GM21381 (cell line): Measurements from ENCODE around the gene BBS1.

ENCODE experiments used
- ATAC-seq: cut with Tn5 transposase; IDR thresholded peaks from one replicate; pipeline ENCODE4 v1.9.1; 2021; ENCODE audit warnings: mild to moderate bottlenecking, moderate library complexity; ENCODE audit not compliant: unreplicated experiment

Gene BBS1

DNA sequence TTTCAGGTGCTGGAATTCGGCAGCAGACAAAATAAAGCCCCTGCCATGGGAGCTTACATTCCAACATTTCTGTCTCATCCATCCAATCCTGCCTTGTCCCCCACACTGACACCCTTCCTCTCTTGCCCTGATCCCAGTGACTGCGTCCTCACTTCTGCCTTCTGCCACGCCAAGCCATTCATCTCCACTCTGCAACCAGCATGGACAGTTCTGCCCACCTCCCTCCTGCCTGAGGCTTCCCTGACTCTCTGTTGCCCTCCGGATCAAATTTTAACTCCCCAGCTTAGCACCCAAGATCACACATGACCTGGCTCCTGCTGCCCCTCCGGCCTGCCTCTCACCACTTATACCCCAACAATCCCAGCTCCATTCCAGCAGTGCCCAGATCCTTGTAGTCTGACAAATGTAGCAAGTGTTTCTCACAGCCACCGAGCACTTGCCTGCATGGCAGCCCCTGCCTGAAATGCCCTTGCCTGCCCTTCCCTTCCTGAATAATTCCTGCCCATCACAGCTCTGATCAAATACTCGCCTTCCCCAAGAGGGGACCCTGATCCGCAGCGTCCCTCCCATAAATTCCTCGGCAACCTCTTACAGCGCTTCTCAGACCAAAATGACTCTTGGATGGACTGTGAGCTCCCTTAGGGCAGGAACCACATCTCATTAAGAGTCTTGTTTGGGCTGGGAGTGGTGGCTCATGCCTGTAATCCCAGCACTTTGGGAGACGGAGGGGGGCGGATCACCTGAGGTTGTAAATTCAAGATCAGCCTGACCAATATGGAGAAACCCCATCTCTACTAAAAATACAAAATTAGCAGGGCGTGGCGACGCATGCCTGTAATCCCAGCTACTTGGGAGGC lies 38.6 kb downstream of the BBS1 start:
- no peak for ATAC-seq

DNA sequence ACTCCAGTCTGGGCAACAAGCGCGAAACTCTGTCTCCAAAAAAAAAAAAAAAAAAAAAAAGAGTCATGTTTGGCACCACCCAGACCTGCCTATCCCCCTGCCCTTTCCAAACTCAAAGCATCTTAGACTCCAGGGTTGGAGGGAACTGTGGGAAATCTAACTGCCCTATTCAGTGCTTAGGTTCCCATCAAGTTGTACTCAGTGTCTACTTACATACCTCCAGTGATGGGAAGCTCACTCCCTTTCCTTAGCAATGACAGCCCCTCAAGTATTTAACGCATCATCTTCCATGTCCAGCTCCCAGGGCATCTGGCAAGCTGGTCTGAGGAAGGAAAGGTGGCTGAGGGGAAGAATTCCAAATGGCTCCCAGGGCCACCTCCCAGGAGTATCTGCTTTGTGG lies 39.3 kb downstream of the BBS1 start:
- ATAC-seq: no peak

DNA sequence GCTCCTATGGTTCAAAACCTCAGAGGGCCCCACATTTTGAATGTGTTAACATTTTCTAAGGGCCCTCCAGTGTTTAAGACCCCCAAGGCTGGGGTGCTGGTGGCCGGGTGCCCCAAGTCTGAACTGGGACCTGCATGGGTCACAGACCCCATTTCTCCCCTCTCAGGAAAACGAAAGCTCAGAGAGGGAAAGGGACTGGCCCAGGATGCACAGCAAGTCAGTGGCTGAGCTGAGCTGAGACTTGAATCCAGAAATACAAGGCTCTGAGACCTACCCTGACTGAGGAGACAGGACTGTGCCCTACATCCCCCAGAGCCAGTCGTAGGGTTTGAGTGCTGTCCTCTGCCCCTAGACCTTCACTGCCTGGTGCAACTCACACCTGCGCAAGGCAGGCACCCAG lies 40.5 kb downstream of the BBS1 start:
- ATAC-seq: no peak

DNA sequence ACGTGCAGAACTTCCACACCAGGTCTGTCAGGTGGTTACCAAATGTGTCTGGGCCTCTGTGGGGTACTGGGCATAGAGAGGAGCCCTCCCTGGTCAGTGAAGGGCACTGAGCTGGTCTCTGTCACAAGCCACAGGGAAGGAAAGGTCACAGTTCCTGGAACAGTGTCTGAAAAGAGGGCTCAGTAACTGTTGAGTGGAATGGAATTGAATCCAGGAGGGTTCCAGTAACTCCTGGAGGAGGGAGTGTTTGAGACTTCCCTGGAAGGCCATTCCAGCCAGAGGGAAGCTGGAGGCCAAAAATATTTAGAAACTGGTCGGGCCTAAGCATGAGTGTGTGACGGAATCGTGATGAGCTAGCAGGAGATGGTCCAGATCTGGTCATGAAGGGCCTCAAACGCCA lies 44.2 kb downstream of the BBS1 start:
- ATAC-seq: no peak

DNA sequence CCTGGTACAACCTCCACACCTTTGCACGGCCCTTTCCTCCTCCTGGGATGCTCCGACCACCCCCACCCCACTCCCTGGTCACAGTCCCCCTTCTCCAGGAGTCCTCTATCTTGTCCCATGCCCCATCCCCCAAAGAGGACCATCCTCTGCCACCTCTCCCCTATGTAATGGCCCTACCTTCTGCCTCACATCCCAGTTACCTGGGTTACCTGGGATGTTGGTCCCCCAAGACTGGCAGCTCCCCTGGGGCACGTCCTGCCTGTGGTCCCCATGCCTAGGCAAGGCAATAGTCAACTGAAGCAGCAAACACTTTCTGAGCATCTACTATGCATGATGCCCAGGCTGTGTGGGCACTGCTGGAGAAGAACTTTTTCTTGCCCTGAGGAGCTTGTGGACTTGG lies 45.0 kb downstream of the BBS1 start:
- no peak for ATAC-seq

DNA sequence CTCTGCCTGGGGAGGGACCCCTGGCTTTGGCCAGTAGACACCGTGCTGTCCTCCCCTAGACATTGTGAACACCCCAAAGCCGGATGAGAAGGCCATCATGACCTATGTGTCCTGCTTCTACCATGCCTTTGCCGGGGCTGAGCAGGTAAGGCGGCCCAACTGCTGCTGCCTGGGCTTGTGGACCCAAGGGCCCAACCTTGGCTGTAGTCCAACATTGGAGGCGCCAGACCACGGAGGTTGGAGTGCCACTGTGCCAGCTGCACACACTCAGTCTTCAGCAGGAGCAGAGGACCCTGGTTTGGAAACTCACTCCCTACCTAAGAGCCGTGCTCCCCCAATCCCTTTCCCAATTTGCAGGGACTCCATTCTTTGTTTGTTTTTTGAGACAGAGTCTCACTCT lies 45.7 kb downstream of the BBS1 start:
- ATAC-seq: no peak

DNA sequence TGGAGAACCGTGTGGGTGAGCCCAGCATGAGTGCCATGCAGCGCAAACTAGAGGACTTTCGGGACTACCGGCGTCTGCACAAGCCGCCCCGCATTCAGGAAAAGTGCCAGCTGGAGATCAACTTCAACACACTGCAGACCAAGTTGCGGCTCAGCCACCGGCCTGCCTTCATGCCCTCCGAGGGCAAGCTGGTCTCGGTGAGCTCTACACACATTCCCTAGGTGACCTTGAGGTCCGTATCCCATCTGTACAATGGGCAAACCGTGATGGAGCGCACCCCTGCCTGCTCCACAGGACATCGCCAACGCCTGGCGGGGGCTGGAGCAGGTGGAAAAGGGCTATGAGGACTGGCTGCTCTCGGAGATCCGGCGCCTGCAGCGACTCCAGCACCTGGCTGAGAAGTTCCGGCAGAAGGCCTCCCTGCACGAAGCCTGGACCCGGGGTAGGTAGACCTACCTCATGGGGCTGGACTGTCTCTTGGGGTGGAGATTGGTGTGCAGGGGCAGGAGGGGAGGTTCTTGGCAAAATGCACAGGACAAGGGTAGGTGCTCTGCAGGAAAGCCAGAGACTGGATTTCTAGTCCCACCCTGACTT lies 47.4 kb downstream of the BBS1 start:
- no peak for ATAC-seq

DNA sequence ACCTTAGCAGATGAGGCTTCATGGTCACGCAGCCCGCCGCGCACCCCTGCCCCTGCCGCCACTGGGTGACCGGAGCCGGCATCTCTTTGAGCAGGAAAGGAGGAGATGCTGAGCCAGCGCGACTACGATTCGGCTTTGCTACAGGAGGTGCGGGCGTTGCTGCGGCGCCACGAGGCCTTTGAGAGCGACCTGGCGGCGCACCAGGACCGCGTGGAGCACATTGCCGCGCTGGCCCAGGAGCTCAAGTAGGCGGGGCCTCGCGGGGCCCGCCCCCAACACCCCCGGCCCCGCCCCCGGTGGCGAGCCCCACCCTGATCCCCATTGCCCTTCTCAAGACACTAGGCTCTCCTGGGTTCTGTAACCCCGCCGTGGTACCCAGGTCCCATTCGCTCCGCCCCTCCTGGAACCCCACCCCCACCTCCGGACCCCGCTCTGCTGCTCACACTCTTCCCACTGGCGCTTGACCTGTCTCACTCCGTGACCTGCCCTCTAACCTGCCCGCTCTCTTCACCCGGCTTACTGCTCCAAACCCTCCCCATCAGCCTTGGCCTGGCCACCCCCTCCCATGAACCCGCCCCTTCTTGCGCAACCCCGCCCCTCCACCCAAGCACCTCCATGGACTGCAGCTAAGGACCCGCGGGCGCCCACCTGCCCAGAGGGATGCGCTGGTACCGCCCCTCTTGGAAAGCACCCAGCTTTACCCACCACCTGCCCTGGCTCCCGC lies 48.9 kb downstream of the BBS1 start:
- no peak for ATAC-seq

DNA sequence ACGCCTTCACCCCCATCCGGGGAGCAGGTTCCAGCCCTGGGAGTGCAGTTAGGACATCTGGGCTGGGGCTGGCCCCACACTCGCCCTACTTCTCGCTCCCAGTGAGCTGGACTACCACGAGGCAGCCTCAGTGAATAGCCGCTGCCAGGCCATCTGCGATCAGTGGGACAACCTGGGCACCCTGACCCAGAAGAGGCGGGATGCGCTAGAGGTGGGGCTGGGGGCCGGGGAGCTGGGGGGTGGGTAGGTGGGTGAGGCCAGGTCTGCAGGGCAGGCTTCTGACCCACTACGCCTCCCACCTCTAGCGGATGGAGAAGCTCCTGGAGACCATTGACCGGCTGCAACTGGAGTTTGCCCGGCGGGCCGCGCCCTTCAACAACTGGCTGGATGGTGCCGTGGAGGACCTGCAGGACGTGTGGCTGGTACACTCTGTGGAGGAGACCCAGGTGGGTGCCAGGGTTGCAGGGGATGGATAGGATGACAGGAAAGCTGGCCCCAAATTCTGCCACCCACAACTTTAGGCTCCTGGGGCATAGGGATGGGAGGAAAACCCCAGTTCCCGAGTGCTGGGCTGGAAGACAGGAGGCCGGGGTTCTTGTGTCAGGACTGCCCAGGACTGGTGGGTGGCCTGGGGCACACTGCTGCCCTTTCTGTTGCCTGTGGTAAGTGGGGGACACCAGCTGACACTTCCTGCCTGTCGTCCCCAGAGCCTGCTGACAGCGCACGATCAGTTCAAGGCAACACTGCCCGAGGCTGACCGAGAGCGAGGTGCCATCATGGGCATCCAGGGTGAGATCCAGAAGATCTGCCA lies 49.6 kb downstream of the BBS1 start:
- ATAC-seq: no peak

DNA sequence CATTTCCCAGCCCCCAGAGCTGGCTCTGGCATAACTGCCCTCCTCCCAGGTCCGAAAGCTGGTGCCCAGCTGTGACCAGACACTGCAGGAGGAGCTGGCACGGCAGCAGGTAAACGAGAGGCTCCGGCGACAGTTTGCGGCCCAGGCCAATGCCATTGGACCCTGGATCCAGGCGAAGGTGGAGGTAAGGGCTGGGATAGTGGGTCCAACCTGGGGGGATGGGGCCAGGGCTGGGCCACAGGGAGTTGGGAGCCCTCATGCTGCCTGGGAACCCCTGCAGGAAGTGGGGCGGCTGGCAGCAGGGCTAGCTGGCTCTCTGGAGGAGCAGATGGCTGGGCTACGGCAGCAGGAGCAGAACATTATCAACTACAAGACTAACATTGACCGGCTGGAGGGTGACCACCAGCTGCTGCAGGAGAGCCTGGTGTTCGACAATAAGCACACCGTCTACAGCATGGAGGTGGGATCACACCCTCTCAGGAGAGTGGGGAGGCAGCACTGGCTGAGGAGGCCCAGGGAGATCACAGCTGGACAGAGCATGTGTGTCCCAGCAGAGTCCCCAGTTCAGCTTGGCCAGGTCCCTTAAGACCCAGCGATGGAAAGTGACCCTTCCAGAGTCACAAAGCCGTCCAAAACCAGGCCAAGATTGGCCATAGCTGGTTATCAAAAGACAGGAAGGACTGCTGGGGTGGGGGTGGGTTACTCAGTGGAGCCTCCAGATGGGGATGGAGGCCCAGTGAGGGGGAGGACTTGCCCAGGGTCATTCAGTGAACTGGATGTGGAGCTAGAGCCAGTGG lies 50.9 kb downstream of the BBS1 start:
- no peak for ATAC-seq

DNA sequence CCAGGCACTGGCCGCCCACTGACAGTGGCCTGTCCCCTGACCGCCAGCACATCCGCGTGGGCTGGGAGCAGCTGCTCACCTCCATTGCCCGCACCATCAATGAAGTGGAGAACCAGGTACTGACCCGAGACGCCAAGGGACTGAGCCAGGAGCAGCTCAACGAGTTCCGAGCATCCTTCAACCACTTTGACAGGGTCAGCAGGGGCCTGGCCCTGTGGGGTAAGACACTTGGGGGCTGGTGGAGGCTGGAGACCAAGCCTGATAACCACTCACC lies 51.5 kb downstream of the BBS1 start:
- no peak for ATAC-seq

DNA sequence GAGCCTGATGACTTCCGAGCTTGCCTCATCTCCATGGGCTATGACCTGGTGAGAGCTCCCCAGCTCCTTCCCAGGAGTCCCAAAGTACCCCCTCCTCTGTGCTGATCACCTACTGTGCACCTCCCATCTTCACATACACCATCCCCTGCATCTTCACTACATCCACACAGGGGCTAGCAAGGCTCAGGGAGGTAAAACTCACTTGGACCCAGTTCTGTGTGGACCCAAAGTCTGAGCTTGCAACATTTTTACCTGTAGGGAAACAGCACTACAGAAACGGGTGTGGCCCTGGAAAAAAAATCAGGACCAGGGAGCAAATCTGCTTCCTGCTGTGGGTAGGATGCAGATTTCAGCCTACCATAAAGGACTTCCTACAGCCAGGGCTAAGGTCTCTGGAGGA lies 51.8 kb downstream of the BBS1 start:
- ATAC-seq: no peak

DNA sequence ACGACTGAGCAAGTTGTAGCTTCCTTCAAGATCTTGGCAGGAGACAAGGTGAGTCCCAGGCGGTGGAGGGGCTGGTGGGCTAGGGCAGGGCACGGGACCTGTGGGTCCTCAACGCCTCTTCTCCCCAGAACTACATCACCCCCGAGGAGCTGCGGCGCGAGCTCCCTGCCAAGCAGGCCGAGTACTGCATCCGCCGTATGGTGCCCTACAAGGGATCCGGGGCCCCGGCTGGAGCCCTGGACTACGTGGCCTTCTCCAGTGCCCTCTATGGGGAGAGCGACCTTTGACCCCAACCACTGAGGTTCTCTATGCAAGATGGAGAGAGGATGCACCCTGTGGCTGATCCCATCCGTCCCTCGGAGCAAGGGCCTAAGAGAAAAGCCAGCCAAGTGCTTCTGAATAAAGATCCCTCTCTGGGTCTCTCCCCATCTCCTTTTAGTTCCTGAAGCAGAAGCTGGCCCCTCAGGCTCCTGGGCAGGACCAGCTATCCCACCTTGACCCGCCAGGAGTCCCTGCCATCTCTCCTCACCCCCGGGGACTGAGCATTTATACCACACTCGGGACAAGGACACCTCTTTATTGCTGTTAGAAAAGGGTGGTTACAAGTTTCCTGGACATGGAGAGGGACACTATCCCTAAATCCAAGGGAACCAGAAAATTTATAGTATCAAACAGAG lies 52.6 kb downstream of the BBS1 start:
- ATAC-seq: no peak

DNA sequence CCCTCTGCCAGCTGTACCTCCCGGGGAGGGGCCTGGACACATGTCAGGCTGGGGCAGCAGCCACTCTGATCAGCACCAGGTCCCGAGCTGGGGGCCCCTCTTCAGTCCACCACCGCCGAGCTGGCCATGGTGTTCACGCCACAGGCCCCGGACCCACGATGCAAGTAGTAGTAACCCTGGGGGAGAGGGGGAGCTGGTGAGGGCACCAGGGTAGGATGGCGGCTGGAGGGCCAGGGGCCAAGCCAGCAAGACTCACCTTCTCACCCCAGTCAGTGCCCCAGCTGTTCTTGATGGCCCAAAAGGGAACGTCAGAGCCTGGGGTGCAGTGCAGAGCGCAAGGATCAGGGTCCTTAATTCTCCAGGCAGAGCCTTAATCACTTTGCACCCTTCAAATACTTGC lies 53.4 kb downstream of the BBS1 start:
- no peak for ATAC-seq

DNA sequence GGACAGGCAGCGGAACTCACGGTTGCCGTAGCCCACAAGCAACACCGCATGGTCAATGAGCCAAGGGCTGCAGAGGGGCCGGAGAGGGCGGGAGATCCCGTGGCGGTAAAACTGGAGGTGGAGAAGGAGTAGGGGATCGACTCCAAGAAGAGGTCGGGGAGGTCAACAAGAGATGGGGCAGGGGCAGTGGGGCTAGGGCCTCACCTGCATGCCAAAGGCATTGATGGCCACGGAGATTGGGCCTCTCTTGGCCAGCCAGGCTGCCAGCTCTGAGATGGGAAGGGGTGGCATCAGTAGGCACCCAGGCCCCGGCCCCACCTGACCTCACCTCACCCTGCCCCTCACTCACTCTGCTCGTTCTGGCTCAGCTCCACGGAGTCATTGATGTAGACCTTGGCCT lies 54.1 kb downstream of the BBS1 start:
- ATAC-seq: no peak

DNA sequence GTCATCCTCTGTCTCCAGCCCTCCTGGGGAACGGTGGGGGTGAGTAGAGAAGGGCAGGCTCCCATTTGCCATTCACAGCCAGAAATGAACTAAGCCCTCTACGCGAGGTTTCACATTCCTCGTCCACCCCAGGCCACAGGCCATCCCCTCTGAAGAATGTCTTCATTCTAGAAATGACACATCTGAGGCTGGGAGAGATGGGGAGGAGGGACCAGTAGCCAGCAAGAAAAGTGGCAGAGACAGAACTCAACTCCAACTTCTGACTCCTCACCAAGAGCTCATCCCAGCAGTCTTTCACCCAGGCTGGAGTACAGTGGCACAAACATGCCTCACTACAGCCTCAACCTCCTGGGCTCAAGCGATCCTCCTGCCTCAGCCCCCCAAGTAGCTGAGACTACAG lies 54.5 kb downstream of the BBS1 start:
- ATAC-seq: no peak

DNA sequence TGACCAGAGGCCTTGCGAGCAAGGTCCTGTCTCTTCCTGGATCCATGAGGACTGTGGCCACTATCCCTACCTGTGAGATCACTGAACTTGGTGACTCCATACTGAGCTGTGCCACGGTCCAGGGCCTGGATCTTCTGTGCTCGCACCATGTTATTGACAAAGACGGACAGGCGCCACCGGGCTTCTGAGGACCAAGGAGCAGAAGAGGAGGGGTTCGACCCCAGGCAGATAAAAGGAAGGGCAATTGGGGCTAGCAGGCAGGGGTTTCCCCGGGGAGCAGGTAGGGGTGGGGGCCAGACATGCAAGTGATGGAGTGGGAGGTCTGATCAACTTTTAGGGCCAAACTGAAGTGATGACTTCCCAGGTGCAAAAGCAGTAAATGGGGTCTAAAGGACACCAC lies 55.8 kb downstream of the BBS1 start:
- ATAC-seq: no peak

DNA sequence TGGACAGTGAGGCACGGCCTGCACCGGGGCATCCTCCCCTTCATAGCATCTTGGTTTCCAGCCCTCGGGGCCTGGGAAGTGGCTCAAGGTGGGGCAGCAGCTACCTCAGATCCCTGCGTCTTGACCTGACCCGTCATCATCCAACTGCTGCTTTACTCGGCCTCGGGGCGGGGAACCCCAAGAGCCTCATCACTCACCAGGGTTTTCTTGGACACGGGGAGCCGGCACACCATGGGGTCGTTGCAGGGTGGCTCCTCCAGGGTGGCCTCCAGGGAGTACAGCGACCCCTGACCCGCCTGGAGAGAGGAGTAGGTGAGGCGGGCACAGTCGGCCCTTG lies 57.3 kb downstream of the BBS1 start:
- no peak for ATAC-seq

DNA sequence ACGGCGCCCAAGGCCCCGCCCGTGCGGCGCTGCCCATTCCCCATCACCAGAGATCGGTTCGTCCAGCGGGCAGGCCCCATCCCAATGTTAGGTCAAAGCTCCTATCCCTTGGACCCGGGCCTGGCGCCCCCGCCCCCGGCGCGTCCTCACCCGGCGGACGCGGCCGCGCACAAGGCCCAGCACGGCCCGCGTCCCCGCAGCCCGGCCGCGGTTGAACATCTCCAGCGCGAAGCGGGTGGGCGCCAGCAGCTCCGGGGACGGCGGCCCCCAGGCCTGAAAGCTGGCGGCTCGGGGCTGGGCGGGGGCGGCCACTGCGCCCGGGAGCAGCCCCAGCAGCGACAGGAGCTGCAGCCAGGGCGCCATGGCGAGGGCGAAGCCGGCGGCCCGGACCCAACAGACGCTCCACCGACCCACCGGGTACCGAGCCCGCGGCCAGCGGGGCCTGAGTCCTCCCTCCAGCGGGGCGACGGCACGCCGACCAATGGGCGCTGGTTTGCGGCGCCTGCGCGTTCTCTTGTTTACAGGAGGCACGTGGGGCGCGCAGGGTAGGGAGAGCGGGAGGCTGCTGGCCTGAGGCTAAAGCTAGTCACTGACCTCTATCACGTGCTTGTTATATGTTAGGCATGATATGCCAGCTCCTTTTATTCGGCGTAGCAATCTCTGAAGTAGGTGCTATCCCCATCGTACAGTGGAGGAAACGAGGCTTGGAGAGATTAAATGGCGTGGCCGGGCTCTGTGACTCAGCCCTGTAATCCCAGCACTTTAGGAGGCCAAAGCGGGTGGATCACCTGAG lies 57.9 kb downstream of the BBS1 start, which contains the start of gene CTSF:
Gene CTSF (minus strand): TSS at position 483 of the 793 bp plus-strand sequence. CDS start 120 bp downstream, at position 363.
- no peak for ATAC-seq
